Activated CD8-positive, alpha-beta T cell treated with anti-CD3 and anti-CD28 coated beads, Interleukin-2, amount 10 ng/mL, durations not matched to agents 7 days and 5 days (primary cell): ENCODE results near the gene CD6. TPM values are rescaled to one million over a fixed set of nuclear protein-coding genes. Genes with fewer than 3 reads are reported as not detected.

Experiments
- ATAC-seq: fragments of 150-1000 bp; cut with Tn5 transposase; one replicate; pipeline ENCODE4 v1.10.0; 2021; ENCODE audit warnings: moderate library complexity
- CTCF ChIA-PET: fragments of 350-600 bp; sonication (Branson Sonifier 250); formaldehyde crosslinking; loops from one replicate; lab custom pipeline; 2021; ENCODE audit warnings: antibody characterized with exemption; lab: Charles Lee
- POLR2A ChIA-PET: fragments of 350-600 bp; sonication (Branson Sonifier 250); formaldehyde crosslinking; loops from one replicate; lab custom pipeline; 2021; ENCODE audit warnings: antibody characterized with exemption; lab: Charles Lee
- DNase-seq: peaks from one replicate; pipeline ENCODE4 v3.0.0-alpha.2; 2020
- H3K27ac Mint-ChIP-seq: one replicate; pipeline ENCODE4 v1.8.0; 2021; ENCODE audit warnings: mild to moderate bottlenecking, mixed read lengths
- H3K27me3 Mint-ChIP-seq: one replicate; pipeline ENCODE4 v1.8.0; 2021; ENCODE audit warnings: low read depth, mixed read lengths
- H3K36me3 Mint-ChIP-seq: one replicate; pipeline ENCODE4 v1.8.0; 2021; ENCODE audit warnings: low read depth, mixed read lengths
- H3K4me1 Mint-ChIP-seq: one replicate; pipeline ENCODE4 v1.8.0; 2021; ENCODE audit warnings: low read depth, mixed read lengths
- H3K4me3 Mint-ChIP-seq: one replicate; pipeline ENCODE4 v1.8.0; 2021; ENCODE audit warnings: mild to moderate bottlenecking, mixed read lengths
- H3K9me3 Mint-ChIP-seq: one replicate; pipeline ENCODE4 v1.8.0; 2022; ENCODE audit warnings: mixed read lengths; ENCODE audit not compliant: insufficient read depth
- total RNA-seq, 2 experiments: library from RNA; stranded (reverse); gene quantifications; one replicate each; pipeline ENCODE4 v1.2.3, GENCODE V29; 2021

CD6 gene
- total RNA-seq, 2 experiments from 2014 or later, result 214 to 222 TPM

- H3K27ac Mint-ChIP-seq, result no peak overlapping the region
- peaks cover 14% of the 10 kb centered on the region for H3K36me3 Mint-ChIP-seq
- ATAC-seq (no peak), DNase-seq (no peak)
- CTCF ChIA-PET, result interaction anchor here (1.4 kb wide), 1 partner anchor 12 kb away, joined by 8 read pairs; no protein-coding TSS in a partner anchor
- peaks cover 33% of the 10 kb centered on the region for H3K27me3 Mint-ChIP-seq
- H3K9me3 Mint-ChIP-seq, result no peaks in the 10 kb centered on the region
- no peak overlapping the region for H3K4me3 Mint-ChIP-seq
- POLR2A ChIA-PET, result no interaction called here
- peaks cover 13% of the 10 kb centered on the region for H3K4me1 Mint-ChIP-seq
These were observed 44.4 kb upstream of the CD6 start for GRCh38 chr11:60927061-60927592.

GRCh38 chr11:60927600-60927999 is 43.9 kb upstream of the CD6 start:
- ChIA-PET POLR2A (no interaction called here), CTCF (interaction anchor here (1.4 kb wide), 1 partner anchor 12 kb away, joined by 8 read pairs; no protein-coding TSS in a partner anchor)
- Mint-ChIP-seq H3K36me3 (peaks cover 9% of the 10 kb centered on the region), H3K4me1 (peaks cover 13% of the 10 kb centered on the region), H3K27ac (no peak overlapping the region), H3K9me3 (no peaks in the 10 kb centered on the region), H3K27me3 (peaks cover 33% of the 10 kb centered on the region), H3K4me3 (no peak overlapping the region)
- ATAC-seq (no peak), DNase-seq (no peak)

DNA sequence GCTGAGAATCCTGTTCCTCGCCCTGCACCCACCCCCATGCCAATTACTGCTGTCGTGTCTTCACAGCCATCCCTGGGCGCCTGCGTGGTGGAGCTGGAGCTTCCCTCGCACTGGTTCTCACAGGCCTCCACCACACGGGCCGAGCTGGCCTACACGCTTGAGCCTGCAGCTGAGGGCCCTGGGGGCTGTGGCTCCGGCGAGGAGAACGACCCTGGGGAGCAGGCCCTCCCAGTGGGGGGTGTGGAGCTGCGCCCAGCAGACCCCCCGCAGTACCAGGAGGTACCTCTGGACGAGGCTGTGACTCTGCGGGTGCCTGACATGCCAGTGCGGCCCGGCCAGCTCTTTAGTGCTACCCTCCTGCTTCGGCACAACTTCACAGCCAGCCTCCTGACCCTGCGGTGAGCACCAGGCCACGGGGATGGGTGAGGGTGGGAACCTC is 42.9 kb upstream of the CD6 start:
- no peak overlapping the region for H3K27ac Mint-ChIP-seq
- ChIA-PET POLR2A (no interaction called here), CTCF (interaction anchor here (1.1 kb wide), 1 partner anchor 13 kb away, joined by 3 read pairs; no protein-coding TSS in a partner anchor)
- no peak for DNase-seq
- H3K36me3 Mint-ChIP-seq, result peaks cover under 1% of the 10 kb centered on the region
- H3K4me3 Mint-ChIP-seq, result no peak overlapping the region
- H3K4me1 Mint-ChIP-seq, result peaks cover 13% of the 10 kb centered on the region
- H3K27me3 Mint-ChIP-seq, result peaks cover 31% of the 10 kb centered on the region
- H3K9me3 Mint-ChIP-seq, result no peaks in the 10 kb centered on the region
- no peak for ATAC-seq

- DNase-seq, result no peak
- no peak overlapping the region for H3K4me3 Mint-ChIP-seq
- peaks cover 31% of the 10 kb centered on the region for H3K27me3 Mint-ChIP-seq
- no peak overlapping the region for H3K27ac Mint-ChIP-seq
- H3K9me3 Mint-ChIP-seq, result no peaks in the 10 kb centered on the region
- peaks cover 9% of the 10 kb centered on the region for H3K4me1 Mint-ChIP-seq
- CTCF ChIA-PET, result interaction anchor here (1.2 kb wide), 1 partner anchor 15 kb away, joined by 4 read pairs; no protein-coding TSS in a partner anchor
- no peaks in the 10 kb centered on the region for H3K36me3 Mint-ChIP-seq
- POLR2A ChIA-PET, result interaction anchor here (0.8 kb wide), 1 partner anchor 16 kb away, joined by 3 read pairs; the partner anchor contains the start of gene TMEM109
- no peak for ATAC-seq
These were observed 41.7 kb upstream of the CD6 start for GRCh38 chr11:60929764-60930163.

DNA sequence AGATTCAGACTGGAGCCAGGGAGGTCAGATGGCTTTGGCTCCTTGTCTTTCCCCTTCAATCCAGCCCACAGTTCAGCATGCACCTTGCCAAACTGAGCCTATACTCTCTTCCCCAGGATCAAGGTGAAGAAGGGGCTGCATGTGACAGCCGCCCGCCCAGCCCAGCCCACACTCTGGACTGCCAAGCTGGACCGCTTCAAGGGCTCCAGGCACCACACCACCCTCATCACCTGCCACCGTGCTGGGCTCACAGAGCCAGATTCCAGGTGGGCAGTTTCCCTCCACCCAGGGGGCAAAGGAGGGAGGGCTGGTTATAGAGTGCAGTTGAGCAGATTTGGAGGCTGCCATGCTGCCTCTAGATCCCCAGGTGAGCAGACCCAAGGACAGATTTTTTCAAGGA is 41.1 kb upstream of the CD6 start:
- Mint-ChIP-seq H3K27ac (no peak overlapping the region), H3K4me1 (peaks cover 5% of the 10 kb centered on the region), H3K9me3 (no peaks in the 10 kb centered on the region), H3K27me3 (peaks cover 25% of the 10 kb centered on the region), H3K36me3 (no peaks in the 10 kb centered on the region), H3K4me3 (no peak overlapping the region)
- no peak for ATAC-seq
- POLR2A ChIA-PET, result interaction anchor here (0.8 kb wide), 1 partner anchor 17 kb away, joined by 3 read pairs; the partner anchor contains the start of gene TMEM109
- CTCF ChIA-PET, result interaction anchor here (1.2 kb wide), 1 partner anchor 15 kb away, joined by 4 read pairs; no protein-coding TSS in a partner anchor
- DNase-seq, result no peak

DNA sequence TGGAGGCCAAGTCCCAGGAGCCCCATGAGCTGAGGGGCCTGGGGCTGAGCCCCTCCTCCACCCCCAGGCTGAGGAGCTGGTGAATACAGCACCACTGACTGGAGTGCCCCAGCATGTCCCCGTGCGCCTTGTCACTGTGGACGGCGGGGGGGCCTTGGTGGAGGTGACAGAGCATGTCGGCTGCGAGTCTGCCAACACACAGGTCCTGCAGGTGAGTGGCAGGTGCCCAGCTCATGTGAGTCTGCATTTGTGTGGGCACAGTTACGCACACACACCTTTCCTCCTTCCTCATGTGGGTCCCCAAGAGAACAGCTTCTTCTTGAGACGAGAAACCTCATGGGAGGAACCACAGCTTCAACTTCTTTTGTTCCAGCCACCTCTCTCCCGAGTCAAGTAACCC is 39.6 kb upstream of the CD6 start:
- Mint-ChIP-seq H3K27ac (no peak overlapping the region), H3K4me1 (no peaks in the 10 kb centered on the region), H3K27me3 (peaks cover 10% of the 10 kb centered on the region), H3K4me3 (no peak overlapping the region), H3K36me3 (no peaks in the 10 kb centered on the region), H3K9me3 (no peaks in the 10 kb centered on the region)
- ChIA-PET POLR2A (interaction anchor here (0.6 kb wide), 1 partner anchor 48 kb away, joined by 3 read pairs; no protein-coding TSS in a partner anchor), CTCF (no interaction called here)
- ATAC-seq (no peak), DNase-seq (no peak)

GRCh38 chr11:60932605-60933356 is 38.7 kb upstream of the CD6 start:
- Mint-ChIP-seq H3K4me1 (no peaks in the 10 kb centered on the region), H3K27me3 (peaks cover 8% of the 10 kb centered on the region), H3K9me3 (no peaks in the 10 kb centered on the region), H3K27ac (no peak overlapping the region), H3K36me3 (no peaks in the 10 kb centered on the region), H3K4me3 (no peak overlapping the region)
- CTCF ChIA-PET, result interaction anchor here (0.6 kb wide), 1 partner anchor 12 kb away, joined by 3 read pairs; no protein-coding TSS in a partner anchor
- no peak for DNase-seq
- no peak for ATAC-seq
- POLR2A ChIA-PET, result interaction anchor here (0.6 kb wide), 1 partner anchor 19 kb away, joined by 4 read pairs; no protein-coding TSS in a partner anchor

DNA sequence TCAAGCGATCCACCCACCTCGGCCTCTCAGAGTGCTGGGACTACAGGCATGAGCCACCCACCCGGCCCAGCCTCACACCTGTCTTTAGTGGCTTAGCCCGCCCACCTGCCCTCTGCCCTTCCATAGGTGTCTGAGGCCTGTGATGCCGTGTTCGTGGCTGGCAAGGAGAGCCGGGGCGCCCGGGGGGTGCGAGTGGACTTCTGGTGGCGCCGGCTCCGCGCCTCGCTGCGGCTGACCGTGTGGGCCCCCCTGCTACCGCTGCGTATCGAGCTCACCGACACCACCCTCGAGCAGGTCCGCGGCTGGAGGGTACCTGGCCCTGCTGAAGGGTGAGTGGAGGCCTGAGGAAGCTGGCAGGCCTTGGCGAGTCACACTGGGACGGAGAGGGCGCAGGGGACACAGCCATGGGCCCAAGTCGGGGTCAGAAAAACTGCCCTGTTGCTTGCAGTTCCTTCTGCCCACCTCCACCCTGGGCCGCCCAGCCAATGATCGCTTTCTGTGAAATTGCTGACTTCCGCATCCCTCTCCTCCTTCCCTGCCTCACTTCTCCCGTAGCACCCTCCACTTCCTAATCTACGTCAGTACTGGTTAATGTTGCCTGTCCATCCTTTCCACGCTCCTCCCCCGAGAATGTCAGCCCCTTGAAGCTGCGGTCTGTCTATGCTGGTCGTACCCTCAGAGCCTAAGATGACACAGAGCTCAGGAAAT is 37.9 kb upstream of the CD6 start:
- no peak for ATAC-seq
- POLR2A ChIA-PET, result no interaction called here
- CTCF ChIA-PET, result no interaction called here

GRCh38 chr11:60934124-60934789 is 37.2 kb upstream of the CD6 start:
- POLR2A ChIA-PET, result no interaction called here
- Mint-ChIP-seq H3K9me3 (no peaks in the 10 kb centered on the region), H3K4me1 (no peaks in the 10 kb centered on the region), H3K27ac (no peak overlapping the region), H3K36me3 (no peaks in the 10 kb centered on the region), H3K27me3 (peaks cover 8% of the 10 kb centered on the region), H3K4me3 (no peak overlapping the region)
- CTCF ChIA-PET, result no interaction called here
- ATAC-seq (no peak), DNase-seq (no peak)

More for the DNA sequence above, 37.9 kb upstream of the CD6 start:
- H3K27ac Mint-ChIP-seq, result no peak overlapping the region
- H3K9me3 Mint-ChIP-seq, result no peaks in the 10 kb centered on the region
- DNase-seq, result no peak
- H3K4me1 Mint-ChIP-seq, result no peaks in the 10 kb centered on the region
- peaks cover 8% of the 10 kb centered on the region for H3K27me3 Mint-ChIP-seq
- H3K36me3 Mint-ChIP-seq, result no peaks in the 10 kb centered on the region
- H3K4me3 Mint-ChIP-seq, result no peak overlapping the region

GRCh38 chr11:60934790-60935605 is 36.5 kb upstream of the CD6 start:
- ATAC-seq, result no peak

More at GRCh38 chr11:60934790-60935605, 36.5 kb upstream of the CD6 start:
- no peaks in the 10 kb centered on the region for H3K9me3 Mint-ChIP-seq
- no peak for DNase-seq
- no peaks in the 10 kb centered on the region for H3K4me1 Mint-ChIP-seq
- H3K36me3 Mint-ChIP-seq, result no peaks in the 10 kb centered on the region
- ChIA-PET POLR2A (interaction anchor here (0.6 kb wide), 1 partner anchor 238 kb away, joined by 3 read pairs; no protein-coding TSS in a partner anchor), CTCF (no interaction called here)
- H3K27me3 Mint-ChIP-seq, result peaks cover 4% of the 10 kb centered on the region
- H3K27ac Mint-ChIP-seq, result no peak overlapping the region
- no peak overlapping the region for H3K4me3 Mint-ChIP-seq
